Coronary artery (tissue), 2 donors: ENCODE data around the gene PARD3.

Source experiments
- DNase-seq: peaks from one replicate; pipeline ENCODE4 v3.0.0-alpha.2; 2017; ENCODE audit warnings: low spot score
- H3K27ac ChIP-seq, 2 donors: fragments of 200-600 bp; sonication (generic); one replicate each; pipeline ENCODE4 v1.5.1; 2016 to 2019
- H3K4me3 ChIP-seq: fragments of 200-600 bp; sonication (generic); 2 replicates; pipeline ENCODE4 v1.5.1; 2016; ENCODE audit warnings: mild to moderate bottlenecking, moderate library complexity
- CTCF ChIP-seq: fragments of 200-600 bp; sonication (generic); IDR thresholded peaks from one replicate; pipeline ENCODE4 v1.5.1; 2019; ENCODE audit warnings: antibody characterized with exemption

Gene PARD3

GRCh38 chr10:34528320-34528719, 286.8 kb downstream of the PARD3 start:
- Histone ChIP-seq H3K4me3 (no peak overlapping the region), H3K27ac (no peak overlapping the region)
- no peak for TF ChIP-seq CTCF
- no peak for DNase-seq

- TF ChIP-seq CTCF: no peak
- Histone ChIP-seq H3K27ac (peak overlapping the region; percentile 27 to 61), H3K4me3 (no peak overlapping the region)
- DNase-seq: no peak
These were observed 288.1 kb downstream of the PARD3 start for GRCh38 chr10:34526758-34527730.

GRCh38 chr10:34526186-34526585, 288.9 kb downstream of the PARD3 start:
- no peak for DNase-seq
- peak overlapping the region; percentile 27 to 61 for H3K27ac ChIP-seq
- no peak for TF ChIP-seq CTCF
- no peak overlapping the region for H3K4me3 ChIP-seq

- Histone ChIP-seq H3K4me3 (no peak overlapping the region), H3K27ac (no peak overlapping the region)
- no peak for DNase-seq
- TF ChIP-seq CTCF: no peak
These were observed 290.6 kb downstream of the PARD3 start for GRCh38 chr10:34524369-34525091.

GRCh38 chr10:34523017-34523767, 291.9 kb downstream of the PARD3 start:
- TF ChIP-seq CTCF: no peak
- no peak for DNase-seq
- Histone ChIP-seq H3K27ac (no peak overlapping the region), H3K4me3 (no peak overlapping the region)

- Histone ChIP-seq H3K27ac (no peak overlapping the region), H3K4me3 (no peak overlapping the region)
- TF ChIP-seq CTCF: no peak
- no peak for DNase-seq
These were observed 292.6 kb downstream of the PARD3 start for GRCh38 chr10:34522546-34522945.
